GM21528 (cell line): ENCODE results near the gene YTHDC2.

Source experiments
- ATAC-seq: cut with Tn5 transposase; IDR thresholded peaks from one replicate; pipeline ENCODE4 v1.9.1; 2021; ENCODE audit warnings: mild to moderate bottlenecking, moderate library complexity; ENCODE audit not compliant: unreplicated experiment, low FRiP score

The YTHDC2 gene

GRCh38 chr5:113518884-113519283 lies 5.4 kb downstream of the YTHDC2 start:
- ATAC-seq: no peak

- ATAC-seq: no peak
Observed at GRCh38 chr5:113519412-113519811, 5.9 kb downstream of the YTHDC2 start.

GRCh38 chr5:113520429-113520828 lies 6.9 kb downstream of the YTHDC2 start:
- ATAC-seq: peak; percentile 58

GRCh38 chr5:113520899-113521298 lies 7.4 kb downstream of the YTHDC2 start:
- ATAC-seq: no peak

GRCh38 chr5:113523168-113523567 lies 9.7 kb downstream of the YTHDC2 start:
- ATAC-seq: no peak

GRCh38 chr5:113524927-113525326 lies 11.4 kb downstream of the YTHDC2 start:
- peak; percentile 75 for ATAC-seq

GRCh38 chr5:113526421-113526820 lies 12.9 kb downstream of the YTHDC2 start:
- no peak for ATAC-seq

- no peak for ATAC-seq
Observed at GRCh38 chr5:113527746-113528145, 14.3 kb downstream of the YTHDC2 start.

GRCh38 chr5:113531481-113532159 lies 18.1 kb downstream of the YTHDC2 start:
- no peak for ATAC-seq

GRCh38 chr5:113538313-113538712 lies 24.8 kb downstream of the YTHDC2 start:
- ATAC-seq: no peak

GRCh38 chr5:113546703-113547183 lies 33.2 kb downstream of the YTHDC2 start:
- ATAC-seq: no peak

GRCh38 chr5:113548396-113548795 lies 34.9 kb downstream of the YTHDC2 start:
- no peak for ATAC-seq

- ATAC-seq: no peak
Observed at GRCh38 chr5:113552137-113552536, 38.6 kb downstream of the YTHDC2 start.

- no peak for ATAC-seq
Observed at GRCh38 chr5:113552620-113553019, 39.1 kb downstream of the YTHDC2 start.

GRCh38 chr5:113562828-113563400 lies 49.4 kb downstream of the YTHDC2 start:
- no peak for ATAC-seq

- ATAC-seq: no peak
Observed at GRCh38 chr5:113569396-113569795, 55.9 kb downstream of the YTHDC2 start.

- ATAC-seq: no peak
Observed at GRCh38 chr5:113572716-113573115, 59.2 kb downstream of the YTHDC2 start.

- no peak for ATAC-seq
Observed at GRCh38 chr5:113574417-113574816, 60.9 kb downstream of the YTHDC2 start.

GRCh38 chr5:113575074-113575473 lies 61.6 kb downstream of the YTHDC2 start:
- ATAC-seq: no peak

- no peak for ATAC-seq
Observed at GRCh38 chr5:113578091-113578490, 64.6 kb downstream of the YTHDC2 start.

- no peak for ATAC-seq
Observed at GRCh38 chr5:113581388-113581787, 67.9 kb downstream of the YTHDC2 start.

- ATAC-seq: no peak
Observed at GRCh38 chr5:113598150-113598549, 84.7 kb downstream of the YTHDC2 start.
